Stimulated activated CD4-positive, alpha-beta T cell treated with anti-CD3 and anti-CD28 coated beads, Interleukin-15, amount 100 ng/mL, for 24 hours (primary cell): ENCODE data around the gene KIRREL3.
A peak's percentile ranks its signal among the peaks of the same experiment; 100 is the strongest.

Source experiments
- DNase-seq: peaks from one replicate; pipeline ENCODE4 v3.0.0-alpha.2; 2020

Gene KIRREL3

DNA sequence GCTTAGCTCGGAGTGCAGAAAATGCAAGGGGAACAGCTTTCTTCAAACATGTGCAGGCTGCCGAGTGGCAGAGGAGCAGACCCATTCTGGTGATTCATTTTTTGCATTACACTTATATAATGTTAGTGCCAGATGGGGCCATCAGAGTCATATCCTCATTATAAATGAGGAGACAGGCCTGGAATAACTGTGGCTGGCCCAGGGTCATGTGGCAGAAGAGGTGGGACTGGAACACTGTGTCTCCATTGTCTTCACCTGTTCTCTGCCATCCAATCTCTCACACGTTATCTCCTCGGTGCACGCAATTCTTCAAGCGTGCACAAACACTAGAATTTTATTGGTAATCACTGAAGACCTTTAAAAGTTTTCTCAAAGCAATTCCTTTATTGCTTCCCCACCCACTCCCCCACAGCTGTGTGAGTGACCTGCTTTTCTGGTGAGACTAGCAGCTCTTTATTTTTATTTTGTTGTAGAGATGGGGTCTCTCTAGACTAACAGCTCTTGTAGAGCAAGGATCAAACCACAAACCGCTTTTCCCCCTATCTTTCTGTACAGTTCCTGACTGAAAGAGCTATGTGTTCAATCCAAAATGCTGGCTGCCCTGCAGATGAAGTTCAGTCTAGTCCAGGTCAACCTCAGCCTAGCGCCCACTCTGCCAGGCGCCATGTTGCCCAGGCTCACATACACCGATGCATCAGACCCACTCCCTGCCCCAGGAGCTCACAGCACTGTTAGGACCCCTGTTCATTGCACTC lies 569.8 kb downstream of the KIRREL3 start:
- no peak for DNase-seq

- no peak for DNase-seq
Measured at GRCh38 chr11:126426820-126427749, 573.5 kb downstream of the KIRREL3 start.

GRCh38 chr11:126426106-126426505 lies 574.5 kb downstream of the KIRREL3 start:
- DNase-seq = no peak

DNA sequence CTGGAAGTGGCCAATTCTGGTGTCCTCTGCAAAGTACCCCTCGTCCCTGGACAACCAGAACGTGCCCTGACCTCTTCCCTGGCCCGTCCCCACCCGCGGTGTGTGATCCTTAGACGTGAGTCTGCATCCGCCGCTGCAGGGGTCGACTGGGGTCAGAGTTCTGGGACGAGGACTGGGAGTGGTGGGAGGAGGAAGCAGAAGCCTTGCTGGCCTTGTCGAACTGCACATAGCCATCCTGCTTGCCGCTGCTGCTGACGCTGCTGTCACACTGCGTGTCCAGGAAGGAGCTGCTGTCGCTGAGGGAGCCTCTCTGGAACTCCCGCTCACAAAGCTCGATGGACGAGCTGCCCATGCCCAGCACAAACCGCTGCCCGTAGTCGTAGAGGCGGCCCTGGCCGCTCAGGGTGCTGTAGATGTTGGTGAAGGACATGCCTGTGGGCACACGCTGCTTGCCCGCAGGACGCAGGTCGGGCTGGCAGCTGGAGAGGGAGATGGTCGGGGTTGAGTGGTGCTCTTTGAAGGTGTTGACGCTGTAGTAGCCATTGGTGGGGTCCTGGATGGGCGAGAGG lies 576.0 kb downstream of the KIRREL3 start:
- DNase-seq = no peak

DNA sequence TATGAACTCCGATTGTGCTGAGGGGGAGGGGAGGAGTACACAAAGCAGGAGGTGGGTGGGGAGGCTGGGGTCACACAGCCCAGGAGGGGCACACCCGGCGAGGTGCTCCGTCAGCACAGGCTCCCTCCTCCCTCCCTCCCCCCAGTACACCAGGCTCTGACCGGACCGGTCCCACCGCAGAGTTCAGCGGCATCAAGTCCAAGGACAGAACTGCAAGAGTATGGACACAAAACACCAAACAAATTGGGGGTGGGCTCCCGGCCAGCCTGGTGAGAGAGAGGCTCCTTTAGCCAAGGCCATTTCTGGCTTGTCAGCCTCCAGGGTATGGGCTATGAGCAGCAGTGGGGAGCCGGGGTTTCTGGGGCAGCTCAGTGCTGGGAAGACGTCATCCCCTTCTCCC lies 576.8 kb downstream of the KIRREL3 start:
- DNase-seq = no peak

- DNase-seq = no peak
Measured at GRCh38 chr11:126423154-126423553, 577.4 kb downstream of the KIRREL3 start.

- DNase-seq = no peak
Measured at GRCh38 chr11:126422446-126422845, 578.1 kb downstream of the KIRREL3 start.

DNA sequence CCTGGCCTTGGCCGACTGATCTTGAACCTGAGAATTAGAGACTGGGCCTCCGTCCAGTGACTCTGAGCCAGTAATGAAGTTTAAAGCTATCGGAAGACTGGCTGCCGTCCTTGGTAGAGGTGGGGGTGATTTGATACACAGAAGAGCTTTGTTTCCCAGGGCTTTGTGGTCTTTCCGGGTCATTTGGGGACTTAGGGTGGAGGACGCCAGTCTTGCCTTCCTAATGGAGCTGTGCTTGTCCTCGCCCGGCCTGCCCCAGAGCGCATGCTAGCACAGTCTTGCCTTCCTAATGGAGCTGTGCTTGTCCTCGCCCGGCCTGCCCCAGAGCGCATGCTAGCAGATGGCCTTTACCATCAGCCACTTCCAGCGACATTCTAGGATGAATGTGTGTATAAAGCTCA lies 579.3 kb downstream of the KIRREL3 start:
- no peak for DNase-seq

DNA sequence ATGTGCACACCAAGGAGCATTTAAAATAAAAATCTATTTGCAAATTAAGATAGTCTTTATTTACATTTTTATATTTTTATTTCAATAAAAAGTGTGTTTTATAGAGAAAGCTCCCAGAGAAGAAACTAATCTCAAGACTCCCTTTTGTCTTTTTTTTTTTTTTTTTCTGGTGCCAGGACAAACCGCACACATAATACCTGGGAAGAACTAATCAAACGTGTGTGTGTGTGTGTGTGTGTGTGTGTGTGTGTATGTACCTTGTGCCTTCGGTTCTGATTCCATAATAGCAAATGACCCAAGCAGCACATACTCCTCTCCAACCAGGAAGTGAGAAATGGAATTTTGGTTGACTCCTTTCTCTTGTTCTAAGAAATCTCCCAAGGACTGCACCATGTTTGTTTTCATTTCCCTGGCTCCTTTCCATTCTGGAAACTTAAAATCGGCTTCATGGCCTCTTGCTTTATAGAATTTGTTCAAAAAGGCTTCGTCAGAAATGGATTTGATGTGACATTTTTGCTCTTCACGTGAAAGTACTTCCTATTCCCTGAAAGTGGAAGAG lies 579.8 kb downstream of the KIRREL3 start:
- no peak for DNase-seq

DNA sequence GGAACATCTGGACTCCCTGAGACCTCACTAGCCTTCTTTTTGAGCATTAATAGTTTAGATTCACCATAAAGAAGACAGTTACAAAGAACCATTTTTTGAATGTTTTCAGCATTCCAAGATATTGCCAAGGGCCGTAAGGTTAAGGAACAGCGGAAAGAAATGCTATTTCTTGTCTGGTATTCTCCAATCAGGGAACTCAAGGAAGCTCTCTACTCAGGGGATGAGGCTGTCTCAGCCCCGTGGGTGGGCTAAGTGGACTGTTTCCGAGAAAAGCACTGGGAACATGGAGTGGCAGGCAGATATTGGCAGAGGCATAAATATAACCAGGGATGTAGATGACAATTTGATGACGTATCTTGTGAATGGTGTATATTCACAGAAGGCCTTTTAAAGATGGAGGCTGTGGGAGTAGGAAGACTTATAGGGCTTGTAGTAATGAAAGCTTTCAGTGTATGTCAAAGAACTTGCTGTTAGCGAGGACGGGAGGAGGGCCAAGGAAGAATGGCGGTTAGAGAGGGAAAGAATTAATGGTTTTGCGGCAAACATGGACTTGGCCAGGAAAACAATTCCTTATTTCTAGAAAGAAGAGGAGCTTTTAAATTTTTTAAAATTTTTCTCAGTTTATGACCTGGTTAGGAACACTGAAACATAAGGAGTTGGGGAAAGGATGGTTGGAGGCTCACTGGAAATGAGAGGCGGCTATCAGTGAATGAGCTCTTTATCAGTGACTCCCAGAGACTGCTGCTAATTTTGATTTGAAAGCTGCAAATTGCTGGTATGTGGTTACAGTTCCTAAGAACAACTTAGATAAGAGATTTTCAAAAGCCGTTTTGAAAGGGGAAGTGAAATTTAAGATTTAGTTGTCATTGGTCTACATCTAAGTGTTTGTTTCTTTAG lies 580.5 kb downstream of the KIRREL3 start:
- no peak for DNase-seq

DNA sequence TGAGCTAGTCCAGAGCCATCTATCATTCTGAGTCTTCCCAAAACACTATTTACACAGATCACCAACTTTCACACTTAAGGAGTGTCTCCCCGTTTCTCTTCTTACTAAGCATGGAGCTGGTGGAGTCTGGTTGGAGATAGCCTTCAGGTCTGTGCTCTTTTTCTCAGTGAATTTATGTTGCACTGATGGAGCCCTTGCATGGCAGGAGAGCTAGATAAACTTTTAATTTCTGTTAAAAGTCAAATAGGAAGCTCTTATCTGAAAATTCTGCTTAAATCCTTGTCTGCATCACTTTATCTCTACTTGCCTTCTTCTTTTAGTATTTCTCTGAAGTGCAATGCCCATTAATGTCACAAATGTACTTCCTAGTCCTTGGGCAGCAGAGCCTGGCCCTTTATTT lies 581.7 kb downstream of the KIRREL3 start:
- no peak for DNase-seq

DNA sequence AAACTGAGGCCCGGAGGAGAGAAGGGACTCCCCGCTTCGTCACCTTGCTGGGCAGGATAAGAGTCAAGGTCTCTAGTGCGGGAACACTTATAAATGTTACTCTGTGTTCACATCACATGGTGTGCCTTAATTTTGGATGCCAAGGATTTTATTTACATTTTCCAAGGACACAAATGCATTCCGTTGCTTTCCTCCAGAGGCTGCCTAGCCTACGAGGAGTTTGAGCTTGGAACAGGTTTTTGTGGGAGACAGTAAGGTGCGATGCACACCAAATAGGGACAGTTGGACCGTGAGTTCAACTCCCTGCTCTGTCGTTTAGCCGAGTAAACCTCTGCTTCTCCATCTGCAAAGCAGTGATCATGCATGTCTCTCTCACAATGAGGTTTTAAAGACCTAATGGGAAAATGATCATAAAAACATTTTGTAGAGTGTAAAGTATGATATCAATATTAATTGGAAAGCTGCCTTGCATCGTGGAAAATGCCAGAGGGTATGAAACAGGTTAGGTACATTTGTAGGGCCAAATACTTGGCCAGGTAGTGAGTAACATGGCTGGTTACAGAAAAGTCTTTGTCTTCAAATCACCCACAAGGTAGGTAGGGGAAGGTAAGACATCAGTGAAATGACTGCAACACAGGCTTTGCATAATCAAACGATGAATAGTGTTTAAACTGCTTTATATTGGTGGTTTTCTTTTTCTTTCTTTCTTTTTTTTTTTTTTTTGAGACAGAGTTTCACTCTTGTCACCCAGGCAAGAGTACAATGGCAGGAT lies 583.3 kb downstream of the KIRREL3 start:
- no peak for DNase-seq

GRCh38 chr11:126416542-126417090 lies 584.0 kb downstream of the KIRREL3 start:
- peak; percentile 84 for DNase-seq

DNA sequence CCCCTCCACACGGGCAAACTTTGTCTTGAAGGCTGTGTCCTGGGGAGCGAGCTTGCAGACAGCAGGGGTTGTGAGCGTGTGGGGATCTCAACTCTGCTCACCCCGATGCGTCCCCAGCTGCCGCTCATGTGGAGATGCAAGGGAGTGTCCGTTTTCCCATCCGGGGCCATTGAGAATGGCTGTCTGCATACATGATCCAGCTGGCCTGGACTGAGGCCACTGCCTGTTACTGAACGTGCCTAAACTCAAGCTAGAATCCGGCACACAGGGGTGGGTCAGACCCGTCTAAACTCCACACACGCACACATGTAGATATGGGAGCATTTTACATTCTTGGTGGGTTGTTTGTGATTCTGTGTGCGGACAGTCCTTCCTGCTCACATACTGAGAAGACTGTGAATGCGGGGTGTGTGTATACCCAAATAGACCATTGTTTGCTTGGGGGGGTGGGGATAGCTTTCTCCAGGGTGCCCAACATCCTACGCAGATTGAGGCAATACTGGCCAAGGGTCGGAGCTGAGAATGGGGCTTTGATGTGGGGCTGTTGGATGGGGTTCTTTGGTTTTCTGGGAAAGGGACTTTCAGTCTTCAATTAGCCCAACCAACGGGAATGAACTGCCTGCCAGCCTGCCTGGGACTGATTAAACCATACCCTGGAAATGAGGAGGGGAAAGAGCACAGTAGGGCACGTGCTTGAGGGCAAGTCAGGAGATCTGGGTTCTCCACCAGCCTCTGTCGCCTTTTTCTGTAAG lies 584.7 kb downstream of the KIRREL3 start:
- DNase-seq = no peak

GRCh38 chr11:126415128-126415527 lies 585.4 kb downstream of the KIRREL3 start:
- no peak for DNase-seq

DNA sequence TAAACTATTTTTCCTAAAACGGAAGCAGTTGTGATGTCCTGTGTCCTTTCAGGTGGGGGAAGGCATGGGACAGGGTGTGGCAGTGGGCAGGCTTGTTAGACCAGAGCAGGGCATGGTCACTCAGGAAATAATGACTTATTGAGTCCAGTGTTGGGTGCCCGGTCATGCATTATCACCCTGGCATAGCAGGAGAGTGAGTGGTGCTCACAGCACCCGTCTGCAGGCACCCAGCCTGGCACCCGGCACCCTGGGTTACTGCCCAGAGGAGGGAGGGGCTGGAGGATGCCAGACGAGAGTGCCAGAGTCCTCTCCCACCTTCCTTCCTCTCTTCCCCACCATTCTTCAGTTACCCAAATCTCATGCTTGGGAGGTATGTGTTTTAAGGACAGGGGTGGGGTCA lies 586.0 kb downstream of the KIRREL3 start:
- no peak for DNase-seq

DNA sequence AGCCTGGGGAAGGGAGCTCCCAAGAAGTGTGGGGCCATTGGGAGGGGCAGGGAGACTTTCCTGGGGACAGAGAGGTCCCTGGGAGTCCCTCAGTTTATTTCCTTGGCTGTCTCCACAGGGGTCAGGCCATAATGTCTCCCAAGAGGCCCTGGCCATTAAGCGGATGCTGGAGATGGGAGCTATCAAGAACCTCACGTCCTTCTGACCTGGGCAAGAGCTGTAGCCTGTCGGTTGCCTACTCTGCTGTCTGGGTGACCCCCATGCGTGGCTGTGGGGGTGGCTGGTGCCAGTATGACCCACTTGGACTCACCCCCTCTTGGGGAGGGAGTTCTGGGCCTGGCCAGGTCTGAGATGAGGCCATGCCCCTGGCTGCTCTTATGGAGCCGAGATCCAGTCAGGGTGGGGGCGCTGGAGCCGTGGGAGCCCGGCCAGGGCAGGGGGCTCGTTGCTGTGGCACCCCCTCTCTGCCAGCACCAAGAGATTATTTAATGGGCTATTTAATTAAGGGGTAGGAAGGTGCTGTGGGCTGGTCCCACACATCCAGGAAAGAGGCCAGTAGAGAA lies 586.6 kb downstream of the KIRREL3 start:
- no peak for DNase-seq

- no peak for DNase-seq
Measured at GRCh38 chr11:126413426-126413825, 587.1 kb downstream of the KIRREL3 start.

- DNase-seq = no peak
Measured at GRCh38 chr11:126411971-126412381, 588.6 kb downstream of the KIRREL3 start.

GRCh38 chr11:126410649-126411048 lies 589.9 kb downstream of the KIRREL3 start:
- no peak for DNase-seq
